Measurements from ENCODE around the gene CAMKV.

DNA sequence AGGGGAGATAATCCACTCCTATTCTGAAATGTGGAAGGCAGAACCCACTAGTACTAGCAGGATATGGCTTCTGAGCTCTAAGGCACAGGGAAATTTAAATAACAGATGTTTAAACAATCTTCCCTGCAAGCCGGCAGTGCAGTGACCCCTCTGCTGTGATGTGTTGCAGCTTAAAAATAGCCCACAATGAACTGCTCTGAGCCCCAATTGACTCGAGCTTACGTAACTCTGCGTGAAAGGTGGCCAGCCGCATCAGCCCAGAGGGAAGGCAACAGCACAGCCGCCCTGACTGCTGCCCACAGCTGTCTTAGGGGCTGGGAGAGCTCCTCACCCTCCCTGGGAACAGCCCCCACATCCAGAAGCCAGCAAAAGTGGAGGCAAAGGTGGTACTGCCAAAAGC lies 12.5 kb upstream of the CAMKV start:
- TF ChIP-seq, protein P1, sequence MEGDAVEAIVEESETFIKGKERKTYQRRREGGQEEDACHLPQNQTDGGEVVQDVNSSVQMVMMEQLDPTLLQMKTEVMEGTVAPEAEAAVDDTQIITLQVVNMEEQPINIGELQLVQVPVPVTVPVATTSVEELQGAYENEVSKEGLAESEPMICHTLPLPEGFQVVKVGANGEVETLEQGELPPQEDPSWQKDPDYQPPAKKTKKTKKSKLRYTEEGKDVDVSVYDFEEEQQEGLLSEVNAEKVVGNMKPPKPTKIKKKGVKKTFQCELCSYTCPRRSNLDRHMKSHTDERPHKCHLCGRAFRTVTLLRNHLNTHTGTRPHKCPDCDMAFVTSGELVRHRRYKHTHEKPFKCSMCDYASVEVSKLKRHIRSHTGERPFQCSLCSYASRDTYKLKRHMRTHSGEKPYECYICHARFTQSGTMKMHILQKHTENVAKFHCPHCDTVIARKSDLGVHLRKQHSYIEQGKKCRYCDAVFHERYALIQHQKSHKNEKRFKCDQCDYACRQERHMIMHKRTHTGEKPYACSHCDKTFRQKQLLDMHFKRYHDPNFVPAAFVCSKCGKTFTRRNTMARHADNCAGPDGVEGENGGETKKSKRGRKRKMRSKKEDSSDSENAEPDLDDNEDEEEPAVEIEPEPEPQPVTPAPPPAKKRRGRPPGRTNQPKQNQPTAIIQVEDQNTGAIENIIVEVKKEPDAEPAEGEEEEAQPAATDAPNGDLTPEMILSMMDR (IDR thresholded peaks at IDR 0.05) = no peak
- TF ChIP-seq POLR2A (IDR thresholded peaks at IDR 0.05) (no peak), EP300 (IDR thresholded peaks at IDR 0.05) (no peak), POLR2AphosphoS5 (IDR thresholded peaks at IDR 0.05) (no peak)
